ENCODE measurements around the gene ATP1B3.
"Not testable (repeated sequence)": the region's sequence is repeated elsewhere in the genome, so short reads cannot be mapped to it uniquely, and the experiment has no call there.

Gene ATP1B3

DNA sequence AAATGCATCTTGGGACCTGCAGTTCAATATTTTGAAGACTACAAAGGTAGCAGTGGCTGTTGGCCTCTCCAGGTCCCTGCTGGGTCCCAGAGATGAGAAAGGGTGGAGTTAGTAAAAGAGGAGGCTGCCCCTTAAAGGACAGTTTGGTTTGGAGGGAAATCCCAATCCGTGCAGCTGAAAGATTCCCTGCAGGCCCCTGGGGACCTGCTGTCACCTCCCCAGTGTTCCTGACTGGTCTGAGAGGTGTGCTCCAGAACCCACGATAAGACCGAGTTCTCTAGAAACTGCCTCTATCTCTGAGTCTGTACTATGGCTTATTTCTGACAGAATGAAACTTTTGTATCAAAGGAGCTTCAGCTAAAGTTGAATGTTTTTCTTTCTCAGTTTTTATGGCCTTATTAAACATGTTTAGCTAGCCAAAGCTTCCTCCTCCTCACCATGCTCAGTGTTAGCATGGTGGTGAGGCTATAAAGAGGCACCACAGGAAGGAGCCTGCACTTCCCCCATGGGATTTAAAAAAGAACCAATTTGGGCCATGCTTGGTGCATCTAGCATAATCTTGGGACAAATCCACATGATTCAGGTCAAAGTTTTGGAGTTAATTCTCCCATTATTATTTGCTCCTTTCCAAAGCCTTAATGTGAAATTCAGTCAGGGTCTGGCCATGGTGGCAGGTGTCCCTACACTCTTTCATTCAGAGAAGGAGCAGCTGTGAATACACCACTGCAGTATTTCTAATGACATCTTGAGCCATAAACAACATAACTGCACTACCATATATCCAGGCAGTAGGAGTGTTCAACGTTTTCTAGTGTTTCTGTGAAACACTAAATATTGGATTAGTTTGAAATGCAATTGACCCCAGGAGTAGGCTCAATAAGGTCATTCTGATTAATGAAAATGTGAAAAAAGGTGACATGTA lies 74.4 kb downstream of the ATP1B3 start:
- no peak for DNase-seq

DNA sequence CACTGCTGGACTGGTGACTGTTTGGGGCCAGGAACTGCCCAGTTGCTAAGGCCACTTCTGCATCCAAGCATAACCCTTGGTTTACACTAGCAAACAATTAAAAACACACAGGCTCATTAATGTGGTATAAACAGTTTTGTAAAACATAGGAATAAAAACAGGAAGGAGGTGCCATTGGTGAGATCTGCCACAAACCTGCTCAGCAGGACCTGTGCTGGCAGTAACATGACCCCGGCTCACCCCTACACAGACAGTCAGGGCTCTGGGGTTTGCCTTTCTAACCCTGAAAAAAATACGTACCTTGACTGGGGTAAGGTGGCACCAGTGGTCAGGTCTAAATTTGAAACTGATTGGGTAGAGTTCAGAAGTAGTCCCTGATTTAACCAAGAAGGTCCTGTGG lies 76.2 kb downstream of the ATP1B3 start:
- DNase-seq = no peak

GRCh38 chr3:141955175-141955574 lies 78.7 kb downstream of the ATP1B3 start:
- no peak for DNase-seq

DNA sequence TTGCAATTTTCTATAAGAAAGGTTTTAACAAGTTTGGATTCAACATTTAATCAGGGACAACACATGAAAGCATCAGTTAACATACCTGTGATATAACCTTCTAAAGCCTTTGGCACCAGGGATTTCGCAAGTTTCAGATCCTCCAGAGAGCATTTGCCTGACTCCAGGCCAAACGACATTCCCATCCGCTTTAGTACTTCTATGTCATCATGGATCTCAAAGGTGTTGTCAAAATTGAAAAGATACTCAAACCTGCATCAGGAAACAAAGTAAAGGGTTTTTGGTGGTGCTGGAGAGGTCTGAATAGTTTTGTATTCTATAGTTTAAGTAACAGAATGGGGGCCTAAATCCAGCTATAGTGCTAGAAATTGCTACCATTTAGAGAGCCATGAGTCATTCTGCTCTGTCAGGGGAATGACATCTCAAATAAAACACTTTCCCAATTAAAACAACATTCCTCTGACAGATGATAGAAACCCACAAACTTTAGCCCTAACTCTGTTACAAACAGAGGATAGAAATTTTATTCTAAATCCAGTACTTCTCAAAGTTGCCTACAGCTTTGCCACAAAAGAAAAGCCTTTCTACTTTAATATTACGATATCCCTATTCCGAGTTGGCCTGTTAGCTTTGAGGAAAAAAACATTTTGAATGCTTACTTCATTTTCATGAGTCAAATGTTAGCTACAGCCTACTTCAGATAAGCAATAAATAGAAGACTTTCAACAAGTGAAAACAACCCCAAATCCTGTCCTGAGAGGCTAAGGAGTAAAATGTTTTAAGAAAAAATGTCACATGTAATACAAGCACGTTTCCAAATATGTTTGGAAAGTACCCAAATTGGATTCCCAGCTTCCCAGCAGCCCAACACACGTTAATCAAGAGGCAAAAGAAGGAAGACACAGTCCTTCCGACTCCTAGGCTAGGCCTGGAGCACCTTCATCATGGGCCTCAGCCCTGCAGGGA lies 83.4 kb downstream of the ATP1B3 start:
- DNase-seq = no peak

- DNase-seq = no peak
Observed at GRCh38 chr3:141960731-141961130, 84.3 kb downstream of the ATP1B3 start.

- DNase-seq = no peak
Observed at GRCh38 chr3:141963301-141963700, 86.9 kb downstream of the ATP1B3 start.

- DNase-seq = no peak
Observed at GRCh38 chr3:141965471-141965870, 89.0 kb downstream of the ATP1B3 start.

GRCh38 chr3:141969711-141970110 lies 93.3 kb downstream of the ATP1B3 start:
- no peak for DNase-seq

GRCh38 chr3:141971571-141971970 lies 95.1 kb downstream of the ATP1B3 start:
- DNase-seq = no peak

- no peak for DNase-seq
Observed at GRCh38 chr3:141972399-141972798, 96.0 kb downstream of the ATP1B3 start.

GRCh38 chr3:141974777-141975176 lies 98.3 kb downstream of the ATP1B3 start:
- not testable (repeated sequence) for DNase-seq
